Inflammatory macrophage treated with lipopolysaccharide for 1 hour (primary cell): ENCODE results near the gene CNTNAP4.

Experiments
- DNase-seq, 2 donors: peaks; one replicate each; pipeline ENCODE4 v3.0.0-alpha.2; 2020 to 2022

The CNTNAP4 gene

GRCh38 chr16:76309639-76310335 is 32.6 kb downstream of the CNTNAP4 start:
- no peak for DNase-seq

GRCh38 chr16:76311260-76311659 is 34.1 kb downstream of the CNTNAP4 start:
- DNase-seq: no peak

- DNase-seq: no peak
These were observed 41.4 kb downstream of the CNTNAP4 start for GRCh38 chr16:76318565-76318964.

GRCh38 chr16:76329106-76329505 is 51.9 kb downstream of the CNTNAP4 start:
- DNase-seq: no peak

GRCh38 chr16:76335180-76335974 is 58.2 kb downstream of the CNTNAP4 start:
- no peak for DNase-seq

- DNase-seq: no peak
These were observed 58.9 kb downstream of the CNTNAP4 start for GRCh38 chr16:76336112-76336511.

- DNase-seq: no peak
These were observed 61.3 kb downstream of the CNTNAP4 start for GRCh38 chr16:76338472-76338871.

GRCh38 chr16:76343769-76344168 is 66.6 kb downstream of the CNTNAP4 start:
- no peak for DNase-seq

- no peak for DNase-seq
These were observed 68.0 kb downstream of the CNTNAP4 start for GRCh38 chr16:76345163-76345661.

GRCh38 chr16:76346210-76346609 is 69.0 kb downstream of the CNTNAP4 start:
- DNase-seq: no peak

- no peak for DNase-seq
These were observed 74.2 kb downstream of the CNTNAP4 start for GRCh38 chr16:76351441-76351840.

- no peak for DNase-seq
These were observed 83.2 kb downstream of the CNTNAP4 start for GRCh38 chr16:76360404-76360803.

- DNase-seq: no peak
These were observed 93.1 kb downstream of the CNTNAP4 start for GRCh38 chr16:76370344-76370743.

- no peak for DNase-seq
These were observed 94.2 kb downstream of the CNTNAP4 start for GRCh38 chr16:76371441-76371840.

- no peak for DNase-seq
These were observed 96.8 kb downstream of the CNTNAP4 start for GRCh38 chr16:76373998-76374397.

GRCh38 chr16:76376988-76377387 is 99.8 kb downstream of the CNTNAP4 start:
- no peak for DNase-seq

- no peak for DNase-seq
These were observed 100.8 kb downstream of the CNTNAP4 start for GRCh38 chr16:76378020-76378419.

- no peak for DNase-seq
These were observed 103.9 kb downstream of the CNTNAP4 start for GRCh38 chr16:76381096-76381495.

- DNase-seq: no peak
These were observed 108.5 kb downstream of the CNTNAP4 start for GRCh38 chr16:76385601-76386230.

GRCh38 chr16:76386784-76387183 is 109.6 kb downstream of the CNTNAP4 start:
- no peak for DNase-seq

GRCh38 chr16:76387994-76388393 is 110.8 kb downstream of the CNTNAP4 start:
- no peak for DNase-seq

GRCh38 chr16:76389126-76389525 is 111.9 kb downstream of the CNTNAP4 start:
- DNase-seq: no peak

- DNase-seq: no peak
These were observed 113.3 kb downstream of the CNTNAP4 start for GRCh38 chr16:76390476-76390875.

- DNase-seq: no peak
These were observed 119.8 kb downstream of the CNTNAP4 start for GRCh38 chr16:76396977-76397376.
